M059J (cell line): ENCODE measurements around the gene RBM26. TPM values are rescaled to one million over a fixed set of nuclear protein-coding genes. Genes with fewer than 3 reads are reported as not detected.
"Not testable (repeated sequence)": the region's sequence is repeated elsewhere in the genome, so short reads cannot be mapped to it uniquely, and the experiment has no call there.

ENCODE experiments used
- DNase-seq: peaks from one replicate; pipeline ENCODE4 v3.0.0-alpha.2; 2012; ENCODE audit warnings: low read depth
- total RNA-seq: library from RNA; depleted of rRNA; stranded (reverse); fragments of >200 nt; shearing (Covaris generic); gene quantifications from 2 replicates; pipeline ENCODE4 v1.2.3, GENCODE V29; 2014; rRNA removed

RBM26 gene
- total RNA-seq, 1 experiment from 2014 or later = 19.8 TPM

GRCh38 chr13:79281339-79281747 is 124.7 kb downstream of the RBM26 start:
- DNase-seq = no peak

- DNase-seq = not testable (repeated sequence)
These were observed 126.3 kb downstream of the RBM26 start for GRCh38 chr13:79279735-79280134.

GRCh38 chr13:79273045-79273444 is 133.0 kb downstream of the RBM26 start:
- DNase-seq = no peak

GRCh38 chr13:79271616-79272015 is 134.4 kb downstream of the RBM26 start:
- no peak for DNase-seq

GRCh38 chr13:79270859-79271258 is 135.2 kb downstream of the RBM26 start:
- DNase-seq = no peak

Other genes starting within 250 kb of the RBM26 start
- 21.7 and 36.8 TPM in 2 replicates for gene NDFIP2, start 74.9 kb upstream of the RBM26 start, total RNA-seq